WTC11 (cell line): ENCODE measurements around the gene BUB1. TPM values are rescaled to one million over a fixed set of nuclear protein-coding genes. Genes with fewer than 3 reads are reported as not detected.

Experiments
- ATAC-seq: fragments of 200-7000 bp; cut with Tn5 transposase; 2 replicates; pipeline ENCODE4 v1.10.0; 2021; ENCODE audit warnings: mild to moderate bottlenecking, moderate library complexity
- CTCF ChIA-PET: fragments of 300-600 bp; sonication (Branson Sonifier 250); formaldehyde crosslinking; loops from one replicate; lab custom pipeline; 2021; ENCODE audit warnings: antibody characterized with exemption; lab: Charles Lee
- POLR2A ChIA-PET: fragments of 350-600 bp; sonication (Branson Sonifier 250); formaldehyde crosslinking; loops from one replicate; lab custom pipeline; 2021; ENCODE audit warnings: antibody characterized with exemption; lab: Charles Lee
- DNase-seq: peaks from one replicate; pipeline ENCODE4 v3.0.0; 2021; ENCODE audit warnings: low spot score
- H3K27ac Mint-ChIP-seq: 2 replicates; pipeline ENCODE4 v1.8.0; 2021; ENCODE audit warnings: mixed read lengths
- H3K27me3 Mint-ChIP-seq: 2 replicates; pipeline ENCODE4 v1.8.0; 2021; ENCODE audit warnings: low read depth, mild to moderate bottlenecking, moderate library complexity, mixed read lengths
- H3K36me3 Mint-ChIP-seq: 2 replicates; pipeline ENCODE4 v1.8.0; 2021; ENCODE audit warnings: mixed read lengths
- H3K4me1 Mint-ChIP-seq: 2 replicates; pipeline ENCODE4 v1.8.0; 2022; ENCODE audit warnings: mixed read lengths
- H3K4me3 Mint-ChIP-seq: 2 replicates; pipeline ENCODE4 v1.8.0; 2021; ENCODE audit warnings: mild to moderate bottlenecking, moderate library complexity, mixed read lengths
- H3K9me3 Mint-ChIP-seq: 2 replicates; pipeline ENCODE4 v1.8.0; 2021; ENCODE audit warnings: mixed read lengths
- ATF3 ChIP-seq: sonication (generic); formaldehyde crosslinking; conservative IDR thresholded peaks from 2 replicates; pipeline ENCODE4 v1.8.1; 2022; ENCODE audit warnings: mild to moderate bottlenecking, missing genetic modification reagents
- CREM ChIP-seq: sonication (generic); formaldehyde crosslinking; IDR thresholded peaks from 2 replicates; pipeline ENCODE4 v1.8.1; 2022; ENCODE audit warnings: mild to moderate bottlenecking, missing genetic modification reagents, moderate library complexity
- E2F5 ChIP-seq: sonication (generic); formaldehyde crosslinking; IDR thresholded peaks from 2 replicates; pipeline ENCODE4 v1.8.1; 2022; ENCODE audit warnings: mild to moderate bottlenecking, moderate library complexity, missing genetic modification reagents
- ELF4 ChIP-seq: sonication (generic); formaldehyde crosslinking; IDR thresholded peaks from 2 replicates; pipeline ENCODE4 v1.8.1; 2022; ENCODE audit warnings: low read depth, mild to moderate bottlenecking, moderate library complexity, missing genetic modification reagents
- ERG ChIP-seq: fragments of 250-450 bp; sonication (Bioruptor Pico); IDR thresholded peaks from 2 replicates; pipeline ENCODE4 v1.8.0; 2021; ENCODE audit warnings: mild to moderate bottlenecking
- ESRRA ChIP-seq: sonication (generic); formaldehyde crosslinking; IDR thresholded peaks from 2 replicates; pipeline ENCODE4 v1.8.1; 2022; ENCODE audit warnings: mild to moderate bottlenecking, missing genetic modification reagents, borderline replicate concordance
- FOXJ3 ChIP-seq: sonication (generic); formaldehyde crosslinking; IDR thresholded peaks from 2 replicates; pipeline ENCODE4 v1.9.0; 2021; ENCODE audit warnings: missing genetic modification reagents, mild to moderate bottlenecking, borderline replicate concordance
- GABPB1 ChIP-seq: sonication (generic); formaldehyde crosslinking; IDR thresholded peaks from 2 replicates; pipeline ENCODE4 v1.8.1; 2023; ENCODE audit warnings: mild to moderate bottlenecking, missing genetic modification reagents
- JAZF1 ChIP-seq: fragments of 250-450 bp; sonication (Bioruptor Pico); IDR thresholded peaks from 2 replicates; pipeline ENCODE4 v1.9.0; 2021; ENCODE audit warnings: moderate library complexity, mild to moderate bottlenecking, inconsistent platforms
- KAT7 ChIP-seq: sonication (generic); formaldehyde crosslinking; IDR thresholded peaks from 2 replicates; pipeline ENCODE4 v1.8.1; 2023; ENCODE audit warnings: missing genetic modification reagents, mild to moderate bottlenecking, borderline replicate concordance
- MLX ChIP-seq: sonication (generic); formaldehyde crosslinking; IDR thresholded peaks from 2 replicates; pipeline ENCODE4 v1.8.1; 2023; ENCODE audit warnings: mild to moderate bottlenecking, missing genetic modification reagents, moderate library complexity
- MXD4 ChIP-seq: fragments of 250-450 bp; sonication (Bioruptor Pico); IDR thresholded peaks from 2 replicates; pipeline ENCODE4 v1.8.0; 2021; ENCODE audit warnings: mild to moderate bottlenecking, moderate library complexity, borderline replicate concordance
- NFYB ChIP-seq: sonication (generic); formaldehyde crosslinking; conservative IDR thresholded peaks from 2 replicates; pipeline ENCODE4 v1.8.0; 2022; ENCODE audit warnings: low read depth, missing genetic modification reagents
- NR3C1 ChIP-seq: sonication (generic); formaldehyde crosslinking; conservative IDR thresholded peaks from 2 replicates; pipeline ENCODE4 v1.8.1; 2023; ENCODE audit warnings: low read depth, mild to moderate bottlenecking, missing genetic modification reagents
- OVOL2 ChIP-seq: fragments of 250-450 bp; sonication (Bioruptor Pico); IDR thresholded peaks from 2 replicates; pipeline ENCODE4 v1.9.0; 2021; ENCODE audit warnings: mild to moderate bottlenecking, borderline replicate concordance
- PREB ChIP-seq: sonication (generic); formaldehyde crosslinking; IDR thresholded peaks from 2 replicates; pipeline ENCODE4 v1.8.1; 2022; ENCODE audit warnings: mild to moderate bottlenecking, missing genetic modification reagents, moderate library complexity, borderline replicate concordance
- SMAD3 ChIP-seq: sonication (generic); formaldehyde crosslinking; IDR thresholded peaks from 2 replicates; pipeline ENCODE4 v1.8.0; 2022; ENCODE audit warnings: missing genetic modification reagents, mild to moderate bottlenecking, borderline replicate concordance
- TEAD1 ChIP-seq: sonication (generic); formaldehyde crosslinking; IDR thresholded peaks from 2 replicates; pipeline ENCODE4 v1.8.0; 2022; ENCODE audit warnings: mild to moderate bottlenecking, missing genetic modification reagents
- TEAD4 ChIP-seq: sonication (generic); formaldehyde crosslinking; IDR thresholded peaks from 2 replicates; pipeline ENCODE4 v1.8.0; 2022; ENCODE audit warnings: mild to moderate bottlenecking, missing genetic modification reagents
- TP53 ChIP-seq: sonication (generic); formaldehyde crosslinking; IDR thresholded peaks from 2 replicates; pipeline ENCODE4 v1.8.1; 2023; ENCODE audit warnings: mild to moderate bottlenecking, missing genetic modification reagents
- ZBTB21 ChIP-seq: sonication (generic); formaldehyde crosslinking; IDR thresholded peaks from 2 replicates; pipeline ENCODE4 v1.8.1; 2023; ENCODE audit warnings: mild to moderate bottlenecking, missing genetic modification reagents, borderline replicate concordance
- ZMAT4 ChIP-seq: fragments of 250-450 bp; sonication (Bioruptor Pico); IDR thresholded peaks from 2 replicates; pipeline ENCODE4 v1.9.0; 2021; ENCODE audit warnings: mild to moderate bottlenecking
- ZNF121 ChIP-seq: sonication (generic); formaldehyde crosslinking; IDR thresholded peaks from 2 replicates; pipeline ENCODE4 v1.8.0; 2023; ENCODE audit warnings: missing genetic modification reagents
- ZNF219 ChIP-seq: sonication (generic); formaldehyde crosslinking; IDR thresholded peaks from 2 replicates; pipeline ENCODE4 v1.8.0; 2023; ENCODE audit warnings: missing genetic modification reagents, mild to moderate bottlenecking, borderline replicate concordance
- ZNF423 ChIP-seq: fragments of 250-450 bp; sonication (Bioruptor Pico); IDR thresholded peaks from 2 replicates; pipeline ENCODE4 v2.1.2; 2022; ENCODE audit warnings: mild to moderate bottlenecking, moderate library complexity
- ZSCAN18 ChIP-seq: fragments of 250-450 bp; sonication (Bioruptor Pico); IDR thresholded peaks from 2 replicates; pipeline ENCODE4 v2.1.2; 2022; ENCODE audit warnings: mild to moderate bottlenecking, moderate library complexity
- total RNA-seq: library from RNA; stranded (reverse); gene quantifications from 3 replicates; pipeline ENCODE4 v1.2.3, GENCODE V29; 2021

BUB1 gene
- total RNA-seq, 1 experiment from 2014 or later = 116 TPM

GRCh38 chr2:110679865-110680264, 2.0 kb upstream of the BUB1 start:
- peaks cover 55% of the 10 kb centered on the region for H3K4me1 Mint-ChIP-seq
- peaks cover 19% of the 10 kb centered on the region for H3K36me3 Mint-ChIP-seq
- ATAC-seq = no peak
- ChIA-PET CTCF (interaction anchor here (1.0 to 2.2 kb wide), 6 partner anchors 9 to 75 kb away, joined by 3 to 16 read pairs (median 6); partner anchors contain the start of gene ACOXL), POLR2A (interaction anchor here (2.7 kb wide), 1 partner anchor 8 kb away, joined by 18 read pairs; no protein-coding TSS in a partner anchor)
- H3K4me3 Mint-ChIP-seq = peak overlapping the region; percentile 89
- TF ChIP-seq ATF3 (no peak), ZNF219 (CRISPR knock-in tag) (no peak), TEAD1 (no peak), ZNF423 (no peak), GABPB1 (CRISPR knock-in tag) (no peak), ZSCAN18 (no peak), NR3C1 (CRISPR knock-in tag) (no peak), PREB (CRISPR knock-in tag) (no peak), NFYB (CRISPR knock-in tag) (no peak), ERG (CRISPR knock-in tag) (no peak), ZMAT4 (CRISPR knock-in tag) (no peak)
- DNase-seq = no peak
- H3K27me3 Mint-ChIP-seq = peaks cover 62% of the 10 kb centered on the region
- peaks cover 11% of the 10 kb centered on the region for H3K9me3 Mint-ChIP-seq
- no peak overlapping the region; the same call in 1 of the 2 replicates for H3K27ac Mint-ChIP-seq

- peaks cover 57% of the 10 kb centered on the region for H3K27me3 Mint-ChIP-seq
- DNase-seq = no peak
- CTCF ChIA-PET = interaction anchor here (1.0 to 2.2 kb wide), 4 partner anchors 10 to 76 kb away, joined by 3 to 16 read pairs (median 4); partner anchors contain the start of gene ACOXL
- no peak for ATAC-seq
- peaks cover 56% of the 10 kb centered on the region for H3K4me1 Mint-ChIP-seq
- POLR2A ChIA-PET = interaction anchor here (1.9 to 2.7 kb wide), 2 partner anchors 8 to 10 kb away, joined by 13 to 18 read pairs; no protein-coding TSS in a partner anchor
- no peak for TF ChIP-seq ELF4 (CRISPR knock-in tag)
- TF ChIP-seq MXD4 = no peak
- no peak for TF ChIP-seq MLX (CRISPR knock-in tag)
- no peak for TF ChIP-seq JAZF1 (CRISPR knock-in tag)
- no peak for TF ChIP-seq E2F5 (CRISPR knock-in tag)
- TF ChIP-seq SMAD3 (CRISPR knock-in tag) = no peak
- TF ChIP-seq TEAD4 = no peak
- TF ChIP-seq KAT7 (CRISPR knock-in tag) = no peak
- no peak for TF ChIP-seq CREM
- TF ChIP-seq TEAD1 = no peak
- no peak for TF ChIP-seq ESRRA (CRISPR knock-in tag)
- TF ChIP-seq ZNF121 (CRISPR knock-in tag) = no peak
- no peak for TF ChIP-seq OVOL2 (CRISPR knock-in tag)
- TF ChIP-seq ZBTB21 (CRISPR knock-in tag) = no peak
- TF ChIP-seq FOXJ3 (CRISPR knock-in tag) = no peak
- TF ChIP-seq TP53 (CRISPR knock-in tag) = no peak
- peaks cover 11% of the 10 kb centered on the region for H3K9me3 Mint-ChIP-seq
- H3K36me3 Mint-ChIP-seq = peaks cover 21% of the 10 kb centered on the region
- no peak overlapping the region for H3K27ac Mint-ChIP-seq
- H3K4me3 Mint-ChIP-seq = peak overlapping the region; percentile 89
Measured at GRCh38 chr2:110679337-110679707, 1.5 kb upstream of the BUB1 start.
